DND-41 (cell line): Measurements from ENCODE around the gene MAMLD1.

Experiments used
- ATAC-seq: fragments of 200-7000 bp; cut with Tn5 transposase; 3 replicates; pipeline ENCODE4 v1.9.1; 2021; ENCODE audit warnings: low read depth; ENCODE audit not compliant: insufficient read depth
- DNase-seq: peaks from one replicate; pipeline ENCODE4 v3.0.0-alpha.2; 2020
- H2AFZ ChIP-seq: 2 replicates; pipeline ENCODE4 v1.6.0; 2012; ENCODE audit warnings: low read depth, low read length
- H3K27ac ChIP-seq: 2 replicates; pipeline ENCODE4 v1.5.1; 2012; ENCODE audit warnings: low read length, inconsistent platforms
- H3K27me3 ChIP-seq: fragments of 200-600 bp; sonication (generic); 2 replicates; pipeline ENCODE4 v1.6.0; 2012; ENCODE audit warnings: low read length, mild to moderate bottlenecking, inconsistent platforms; ENCODE audit not compliant: insufficient read depth, poor library complexity
- H3K36me3 ChIP-seq: 2 replicates; pipeline ENCODE4 v1.5.1; 2012; ENCODE audit warnings: low read length, inconsistent platforms; ENCODE audit not compliant: insufficient read depth
- H3K4me1 ChIP-seq: 2 replicates; pipeline ENCODE4 v1.5.1; 2012; ENCODE audit warnings: mild to moderate bottlenecking, low read length; ENCODE audit not compliant: insufficient read depth
- H3K4me2 ChIP-seq: 2 replicates; pipeline ENCODE4 v1.6.0; 2012; ENCODE audit warnings: mild to moderate bottlenecking, moderate library complexity, low read length, inconsistent platforms; ENCODE audit not compliant: insufficient read depth
- H3K4me3 ChIP-seq, 2 experiments: fragments of 200-600 bp in 1 of 2; shearing (Covaris generic) in 1 of 2; 2 replicates each; pipeline ENCODE4 v1.5.1; 2012 to 2016; ENCODE audit warnings: inconsistent platforms in 2 of 2, low read length in 2 of 2, mild to moderate bottlenecking in 2 of 2, low read depth in 1 of 2, moderate library complexity in 1 of 2
- H3K79me2 ChIP-seq: 2 replicates; pipeline ENCODE4 v1.6.0; 2012; ENCODE audit warnings: low read length, inconsistent platforms; ENCODE audit not compliant: insufficient read depth
- H3K9ac ChIP-seq: 2 replicates; pipeline ENCODE4 v1.6.0; 2012; ENCODE audit warnings: low read depth, mild to moderate bottlenecking, inconsistent platforms, low read length, moderate library complexity
- H3K9me3 ChIP-seq: 2 replicates; pipeline ENCODE4 v1.5.1; 2012; ENCODE audit warnings: low read length, moderate library complexity, mild to moderate bottlenecking, inconsistent platforms; ENCODE audit not compliant: insufficient read depth, severe bottlenecking
- H4K20me1 ChIP-seq: 2 replicates; pipeline ENCODE4 v1.6.0; 2012; ENCODE audit warnings: low read length; ENCODE audit not compliant: insufficient read depth
- CTCF ChIP-seq: IDR thresholded peaks from 2 replicates; pipeline ENCODE4 v1.5.1; 2012; ENCODE audit warnings: borderline replicate concordance, low read length, moderate library complexity, mild to moderate bottlenecking; ENCODE audit not compliant: poor library complexity, severe bottlenecking; ENCODE audit errors: extremely low read depth
- EZH2 ChIP-seq: IDR thresholded peaks from 3 replicates; pipeline ENCODE4 v1.6.1; 2012; ENCODE audit warnings: borderline replicate concordance, low read depth, mild to moderate bottlenecking, moderate library complexity, low read length, inconsistent platforms; ENCODE audit not compliant: severe bottlenecking

Gene MAMLD1

GRCh38 chrX:150544222-150544787, 181.2 kb downstream of the MAMLD1 start:
- no peak overlapping the region for H3K4me3 ChIP-seq
- peaks cover 37% of the 10 kb centered on the region for H3K4me1 ChIP-seq
- H3K27ac ChIP-seq, result no peak overlapping the region
- H3K27me3 ChIP-seq, result no peaks in the 10 kb centered on the region
- H4K20me1 ChIP-seq, result no peaks in the 10 kb centered on the region
- no peak for TF ChIP-seq CTCF
- TF ChIP-seq EZH2, result no peak
- ATAC-seq (no peak), DNase-seq (peak; percentile 10)
- H2AFZ ChIP-seq, result no peak overlapping the region
- no peaks in the 10 kb centered on the region for H3K79me2 ChIP-seq
- no peaks in the 10 kb centered on the region for H3K9me3 ChIP-seq
- H3K36me3 ChIP-seq, result no peaks in the 10 kb centered on the region
- no peak overlapping the region for H3K9ac ChIP-seq
- no peak overlapping the region for H3K4me2 ChIP-seq

GRCh38 chrX:150544835-150545770, 182.0 kb downstream of the MAMLD1 start:
- Histone ChIP-seq H3K9me3 (no peaks in the 10 kb centered on the region), H3K9ac (peak overlapping the region; percentile 54; the same call in 1 of the 2 replicates)
- no peak for ATAC-seq

GRCh38 chrX:150546711-150547153, 183.6 kb downstream of the MAMLD1 start:
- Histone ChIP-seq H4K20me1 (no peaks in the 10 kb centered on the region), H3K36me3 (no peaks in the 10 kb centered on the region), H2AFZ (peak overlapping the region; percentile 75), H3K4me2 (peak overlapping the region; percentile 57), H3K4me3 (peak overlapping the region in 1 of 2 experiments; percentile 37; a peak in 1 of 4 replicates), H3K9ac (peak overlapping the region; percentile 54), H3K9me3 (no peaks in the 10 kb centered on the region), H3K79me2 (no peaks in the 10 kb centered on the region), H3K27me3 (no peaks in the 10 kb centered on the region), H3K4me1 (peaks cover 37% of the 10 kb centered on the region), H3K27ac (peak overlapping the region; percentile 92)
- TF ChIP-seq EZH2, result no peak
- TF ChIP-seq CTCF, result no peak
- ATAC-seq (peak; percentile 96), DNase-seq (peak; percentile 88)

More at GRCh38 chrX:150544835-150545770, 182.0 kb downstream of the MAMLD1 start:
- peak overlapping the region; percentile 92 for H3K27ac ChIP-seq
- no peak overlapping the region; the same call in 1 of the 2 replicates for H3K4me2 ChIP-seq
- H3K36me3 ChIP-seq, result no peaks in the 10 kb centered on the region
- no peaks in the 10 kb centered on the region for H3K79me2 ChIP-seq
- H3K4me1 ChIP-seq, result peaks cover 37% of the 10 kb centered on the region
- H4K20me1 ChIP-seq, result no peaks in the 10 kb centered on the region
- H2AFZ ChIP-seq, result peak overlapping the region; percentile 75; the same call in 1 of the 2 replicates
- TF ChIP-seq EZH2 (no peak), CTCF (no peak)
- H3K4me3 ChIP-seq, result no peak overlapping the region
- no peak for DNase-seq
- no peaks in the 10 kb centered on the region for H3K27me3 ChIP-seq
